AG09309 (cell line): Measurements from ENCODE around the gene NELL2.

Experiments
- DNase-seq: peaks from one replicate; pipeline ENCODE4 v3.0.0-alpha.2; 2010; ENCODE audit warnings: low read depth
- H3K4me3 ChIP-seq: 2 replicates; pipeline ENCODE4 v1.5.1; 2011; ENCODE audit warnings: mild to moderate bottlenecking, low read depth, low read length, moderate library complexity; ENCODE audit not compliant: control insufficient read depth
- TF ChIP-seq, protein P1 (sequence below): IDR thresholded peaks from 2 replicates; pipeline ENCODE4 v1.5.1; 2011; ENCODE audit warnings: mild to moderate bottlenecking, low read depth, low read length, inconsistent platforms; ENCODE audit not compliant: insufficient read depth, control insufficient read depth; ENCODE audit errors: missing control alignments

NELL2 gene

DNA sequence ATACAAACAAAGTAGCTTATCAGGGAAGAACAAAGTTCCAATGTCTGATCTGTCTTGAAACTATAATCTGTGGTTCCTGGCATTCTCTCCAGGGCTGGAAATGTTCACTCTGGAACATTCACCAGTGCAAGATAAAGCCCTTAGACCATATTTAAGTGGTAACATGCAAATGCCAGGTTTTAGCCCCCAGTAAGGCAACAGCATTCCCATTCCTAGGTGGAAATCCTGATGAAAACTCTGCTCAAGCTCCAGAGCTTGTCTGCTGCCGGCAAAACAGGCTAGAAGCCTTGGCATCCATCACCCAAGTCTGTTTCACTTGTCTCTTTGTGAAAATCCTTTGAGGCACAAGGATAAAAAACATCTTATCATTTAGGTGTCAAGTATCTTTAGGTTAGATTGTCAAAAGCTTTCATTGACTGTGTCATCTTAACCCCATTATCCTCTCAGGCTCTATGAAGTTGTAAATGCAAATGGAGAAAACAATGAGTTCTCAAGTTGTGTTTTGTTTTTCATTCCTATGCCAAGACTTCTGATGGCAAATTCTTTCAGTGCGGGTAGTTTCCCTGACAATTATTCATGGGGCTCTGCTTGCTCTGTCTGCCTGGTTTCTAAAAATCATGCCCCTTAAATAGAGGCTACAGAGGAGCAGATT, 344.7 kb downstream of the NELL2 start:
- no peak for DNase-seq
- TF ChIP-seq, protein P1, sequence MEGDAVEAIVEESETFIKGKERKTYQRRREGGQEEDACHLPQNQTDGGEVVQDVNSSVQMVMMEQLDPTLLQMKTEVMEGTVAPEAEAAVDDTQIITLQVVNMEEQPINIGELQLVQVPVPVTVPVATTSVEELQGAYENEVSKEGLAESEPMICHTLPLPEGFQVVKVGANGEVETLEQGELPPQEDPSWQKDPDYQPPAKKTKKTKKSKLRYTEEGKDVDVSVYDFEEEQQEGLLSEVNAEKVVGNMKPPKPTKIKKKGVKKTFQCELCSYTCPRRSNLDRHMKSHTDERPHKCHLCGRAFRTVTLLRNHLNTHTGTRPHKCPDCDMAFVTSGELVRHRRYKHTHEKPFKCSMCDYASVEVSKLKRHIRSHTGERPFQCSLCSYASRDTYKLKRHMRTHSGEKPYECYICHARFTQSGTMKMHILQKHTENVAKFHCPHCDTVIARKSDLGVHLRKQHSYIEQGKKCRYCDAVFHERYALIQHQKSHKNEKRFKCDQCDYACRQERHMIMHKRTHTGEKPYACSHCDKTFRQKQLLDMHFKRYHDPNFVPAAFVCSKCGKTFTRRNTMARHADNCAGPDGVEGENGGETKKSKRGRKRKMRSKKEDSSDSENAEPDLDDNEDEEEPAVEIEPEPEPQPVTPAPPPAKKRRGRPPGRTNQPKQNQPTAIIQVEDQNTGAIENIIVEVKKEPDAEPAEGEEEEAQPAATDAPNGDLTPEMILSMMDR, result no peak
- H3K4me3 ChIP-seq, result no peak overlapping the region

DNA sequence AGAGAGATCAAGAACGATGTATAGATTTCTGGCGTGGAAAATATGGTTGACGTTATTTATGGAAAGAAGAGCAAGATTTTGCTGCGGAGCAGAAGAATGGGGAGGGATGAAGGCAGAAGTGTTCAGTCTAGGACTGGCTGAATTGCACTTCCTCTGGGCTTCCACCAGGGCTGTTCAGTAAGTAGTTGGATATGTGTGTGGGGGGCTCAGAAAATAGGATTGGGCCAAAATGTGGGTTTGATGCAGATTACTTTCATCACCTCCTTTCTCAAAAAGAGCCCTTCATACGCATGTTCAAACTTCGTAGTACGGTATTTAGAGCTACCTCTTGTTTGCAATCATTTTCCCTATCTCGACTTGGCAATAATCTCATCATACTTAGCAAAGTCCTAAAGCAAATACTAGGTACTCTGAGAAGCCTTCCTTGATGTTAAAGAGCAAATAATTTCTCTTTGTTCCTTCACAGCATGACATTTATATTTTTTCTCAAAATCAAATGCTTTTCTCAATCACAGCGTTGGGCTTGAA, 349.4 kb downstream of the NELL2 start:
- no peak overlapping the region for H3K4me3 ChIP-seq
- no peak for DNase-seq
- TF ChIP-seq, protein P1, result no peak

DNA sequence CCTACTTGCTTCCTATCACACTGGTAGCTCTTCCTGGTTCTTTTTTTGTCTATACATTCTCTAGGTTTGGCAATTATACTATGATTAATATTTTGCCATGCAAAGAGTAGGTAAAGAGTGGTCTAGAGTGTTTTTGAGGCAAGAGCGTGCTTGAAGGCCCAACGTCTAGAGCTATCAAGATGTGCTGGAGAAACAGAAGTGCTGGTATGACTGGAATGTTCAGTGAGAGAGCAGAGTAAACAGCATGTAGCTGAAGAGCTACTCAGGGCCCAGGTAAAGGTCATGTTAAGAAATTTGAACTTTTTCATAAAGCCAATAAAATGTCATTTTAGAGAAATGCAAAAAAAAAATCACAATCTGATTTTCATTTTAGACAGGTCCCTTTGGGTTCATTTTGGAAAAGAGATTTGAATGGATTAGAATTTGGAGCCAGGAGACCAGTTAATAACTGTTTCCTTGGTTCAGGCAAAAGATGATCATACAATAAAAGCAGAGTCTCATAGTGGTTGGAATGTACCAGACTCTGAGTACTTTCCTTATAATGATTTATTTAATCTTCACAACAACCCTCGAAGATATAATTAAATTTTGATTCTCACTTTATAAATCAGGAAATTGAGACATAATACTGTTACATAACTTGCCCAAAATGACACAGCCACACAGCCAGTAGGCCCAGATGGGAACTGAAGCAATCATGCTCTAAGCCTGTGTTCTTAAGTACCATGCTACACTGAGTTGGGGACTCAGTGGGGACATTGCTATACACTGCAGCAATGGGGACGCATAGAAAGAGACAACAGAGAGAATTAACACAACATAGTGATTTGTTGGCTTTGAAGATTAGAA, 350.1 kb downstream of the NELL2 start:
- TF ChIP-seq, protein P1, result no peak
- no peak for DNase-seq
- H3K4me3 ChIP-seq, result no peak overlapping the region

DNA sequence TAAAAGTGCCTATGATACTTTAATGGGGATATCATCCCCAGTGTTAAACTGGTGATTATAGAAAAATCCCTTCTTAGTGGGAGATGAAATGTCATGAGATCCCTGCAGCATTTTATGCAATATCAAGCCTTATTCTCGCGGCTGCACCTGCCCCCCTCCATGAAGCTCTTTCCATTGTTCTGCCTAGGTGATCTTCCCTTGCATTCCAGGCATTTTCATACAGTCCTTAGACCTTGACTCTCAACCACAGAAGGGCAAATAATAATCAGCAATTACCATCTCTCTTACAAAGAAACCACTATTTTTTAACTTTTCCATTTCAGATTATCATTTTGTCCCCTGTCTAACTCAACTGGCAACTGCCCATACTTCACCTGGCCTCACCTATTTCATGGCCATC, 352.3 kb downstream of the NELL2 start:
- no peak overlapping the region for H3K4me3 ChIP-seq
- TF ChIP-seq, protein P1, result no peak
- no peak for DNase-seq

DNA sequence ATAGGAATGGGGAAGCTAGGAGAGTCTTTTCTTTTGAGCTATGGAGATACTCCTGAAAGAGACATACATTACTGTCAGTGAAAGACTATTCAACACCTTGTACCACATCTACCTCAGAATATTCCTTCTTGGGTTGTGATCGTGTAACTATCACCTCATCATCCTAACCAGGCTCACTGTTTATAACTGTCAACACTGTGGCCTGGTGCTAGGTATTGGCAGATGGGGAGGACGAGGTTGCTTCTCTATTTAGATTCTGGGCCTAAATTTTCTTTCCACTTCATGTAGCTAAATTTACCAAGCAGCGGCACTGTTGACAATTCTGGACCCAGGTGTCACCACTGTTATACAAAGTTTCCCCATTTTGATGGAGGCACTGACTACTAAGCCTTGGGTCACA, 354.4 kb downstream of the NELL2 start:
- TF ChIP-seq, protein P1, result no peak
- no peak overlapping the region for H3K4me3 ChIP-seq
- no peak for DNase-seq

DNA sequence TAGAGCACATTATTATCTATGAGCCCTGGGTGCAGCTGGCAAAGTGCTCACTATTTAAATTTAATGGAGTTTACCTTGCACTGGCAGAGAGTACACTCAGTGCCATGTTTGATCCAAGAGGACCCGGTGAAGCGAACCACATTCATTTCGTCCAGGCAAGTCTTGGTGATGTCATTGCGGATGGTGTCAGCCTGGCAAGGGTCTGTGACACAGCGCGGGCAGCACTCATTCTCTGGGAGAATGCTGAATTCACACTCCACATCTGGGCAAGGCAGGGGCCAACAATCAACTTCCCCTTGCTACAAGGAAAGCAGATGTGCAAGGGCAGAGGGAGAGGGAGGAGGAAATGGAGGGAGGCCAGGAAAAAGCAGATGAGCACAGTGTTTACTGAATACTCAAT, 356.2 kb downstream of the NELL2 start:
- TF ChIP-seq, protein P1, result no peak
- no peak overlapping the region for H3K4me3 ChIP-seq
- no peak for DNase-seq
